C4-2B (cell line): ENCODE data around the gene CABLES2.

Source experiments
- CTCF ChIP-seq: fragments of 450-650 bp; conservative IDR thresholded peaks from 2 replicates; pipeline ENCODE4 v1.5.1; 2017; ENCODE audit warnings: mild to moderate bottlenecking
- ZFX ChIP-seq: fragments of 450-650 bp; IDR thresholded peaks from 2 replicates; pipeline ENCODE4 v1.6.1; 2017

GRCh38 chr20:62365814-62366369 lies 41.2 kb downstream of the CABLES2 start:
- no peak for TF ChIP-seq CTCF
- no peak for TF ChIP-seq ZFX
